ENCODE data around the gene DPP9. TPM values are rescaled to one million over a fixed set of nuclear protein-coding genes. Genes with fewer than 3 reads are reported as not detected.

Gene DPP9
- total and polyA plus RNA-seq, 2 of the 4 experiments (the other 2 are of a cell fraction) = 12.4 to 33.0 TPM

- ChIA-PET POLR2A (ENCODE audit: unreplicated experiment) (no interaction called here), CTCF (no interaction called here)
- Histone ChIP-seq H2AK5ac (ENCODE audit: low read depth, low read length) (no peak overlapping the region), H3K27ac (ENCODE audit: insufficient read depth, low read length) (no peak overlapping the region), H4K8ac (ENCODE audit: low read depth in 2 of 2, low read length in 2 of 2) (no peak overlapping the region), H3K4me2 (ENCODE audit: low read depth, low read length) (no peak overlapping the region), H4K91ac (ENCODE audit: insufficient read depth, low read depth, low read length) (no peak overlapping the region), H3K4ac (ENCODE audit: low read depth, low read length) (no peak overlapping the region), H2BK20ac (ENCODE audit: low read depth, low read length) (no peak overlapping the region), H3K36me3 (ENCODE audit: control insufficient read depth, insufficient read depth, low read length) (no peaks in the 10 kb centered on the region), H3K9me1 (ENCODE audit: insufficient read depth, low read length) (no peaks in the 10 kb centered on the region), H3K9ac (ENCODE audit: low read depth, low read length) (no peak overlapping the region), H3K4me1 (ENCODE audit: control insufficient read depth, insufficient read depth, low read length) (no peaks in the 10 kb centered on the region), H3K27me3 (ENCODE audit: control insufficient read depth, insufficient read depth, low read length) (peaks cover 15% of the 10 kb centered on the region), H3K79me1 (ENCODE audit: low read depth in 1 of 2, low read length in 2 of 2) (no peaks in the 10 kb centered on the region), H3K14ac (replicated peaks; ENCODE audit: low read depth, low read length) (no peak overlapping the region), H3K18ac (ENCODE audit: low read depth, low read length) (no peak overlapping the region), H2AK9ac (replicated peaks; ENCODE audit: low read depth, low read length, poor library complexity) (no peak overlapping the region), H4K5ac (ENCODE audit: low read depth, low read length) (no peak overlapping the region), H2AFZ (replicated peaks; ENCODE audit: low read length, poor library complexity) (no peak overlapping the region), H2BK15ac (ENCODE audit: low read depth, low read length) (no peak overlapping the region), H2BK120ac (ENCODE audit: low read depth, low read length) (no peak overlapping the region), H4K20me1 (ENCODE audit: insufficient read depth, low read length) (no peaks in the 10 kb centered on the region), H3K23ac (ENCODE audit: low read depth, low read length) (no peak overlapping the region), H2BK5ac (ENCODE audit: low read depth, low read length, poor library complexity, severe bottlenecking) (no peak overlapping the region), H3K56ac (ENCODE audit: extremely low read depth, insufficient read depth, low read length) (no peak overlapping the region), H3K9me3 (ENCODE audit: control insufficient read depth, insufficient read depth, low read length) (peaks cover 3% of the 10 kb centered on the region; the same call in 1 of the 2 replicates), H3K4me3 (ENCODE audit: insufficient read depth, low read depth, low read length) (no peak overlapping the region)
- dilution Hi-C loops (cut with HindIII; ENCODE audit: low sequenced_read_pairs, unreplicated experiment) = no loop called here
- intact Hi-C loops (cut with micrococcal nuclease) = no loop called here
- WGBS, 2 experiments (ENCODE audit: extremely low coverage in 2 of 2, insufficient read length in 1 of 2) = no CpG with 5 or more reads among the region's 5 CpGs
- DNase-seq (no peak), ATAC-seq (ENCODE audit: low read depth) (no peak)
- TF ChIP-seq RAD21 (IDR thresholded peaks at IDR 0.05; ENCODE audit: low read length) = no peak
- no peak for TF ChIP-seq NFE2L2 (IDR thresholded peaks at IDR 0.05; ENCODE audit: low read depth, low read length)
- TF ChIP-seq CTCF (conservative IDR thresholded peaks at IDR 0.05; ENCODE audit: low read depth, low read length) = no peak
- TF ChIP-seq USF2 (IDR thresholded peaks at IDR 0.05; ENCODE audit: low read depth, low read length) = no peak
- no peak for TF ChIP-seq FOS (IDR thresholded peaks at IDR 0.05; ENCODE audit: low read depth, low read length)
- no peak for TF ChIP-seq RCOR1 (IDR thresholded peaks at IDR 0.05; ENCODE audit: insufficient replicate concordance, low read length)
- no peak for TF ChIP-seq MXI1 (IDR thresholded peaks at IDR 0.05; ENCODE audit: borderline replicate concordance, low read depth, low read length)
- no peak for TF ChIP-seq RFX5 (IDR thresholded peaks at IDR 0.05; ENCODE audit: low read depth, low read length)
- TF ChIP-seq BHLHE40 (IDR thresholded peaks at IDR 0.05; ENCODE audit: low read depth, low read length) = no peak
- no peak for TF ChIP-seq POLR2A (IDR thresholded peaks at IDR 0.05; ENCODE audit: low read depth, low read length)
- no peak for TF ChIP-seq ELK1 (IDR thresholded peaks at IDR 0.05; ENCODE audit: borderline replicate concordance, low read depth, low read length)
- TF ChIP-seq MAFK (IDR thresholded peaks at IDR 0.05; ENCODE audit: low read depth, low read length) = no peak
- TF ChIP-seq SMC3 (IDR thresholded peaks at IDR 0.05; ENCODE audit: low read depth, low read length) = no peak
- no TSS peak for BruUV-seq (replicated peaks)
- in situ Hi-C loops (cut with MboI; ENCODE audit: low sequenced_read_pairs) = no loop called here
Measured at GRCh38 chr19:4758659-4759058, 35.0 kb upstream of the DPP9 start.

Measured in IMR-90 (cell line).